Immature natural killer cell (primary cell): ENCODE results near the gene SMAD6. TPM values are rescaled to one million over a fixed set of nuclear protein-coding genes. Genes with fewer than 3 reads are reported as not detected.

Experiments
- DNase-seq, 3 donors: peaks; one replicate each; pipeline ENCODE4 v3.0.0; 2022; ENCODE audit warnings: mixed read lengths in 1 of 3
- H3K27ac Mint-ChIP-seq, 6 donors: one replicate each; pipeline ENCODE4 v1.8.0; 2020; ENCODE audit warnings: mixed read lengths in 6 of 6, mild to moderate bottlenecking in 5 of 6, inconsistent platforms in 4 of 6, moderate library complexity in 3 of 6
- H3K27me3 Mint-ChIP-seq, 3 donors: one replicate each; pipeline ENCODE4 v1.8.0; 2020 to 2021; ENCODE audit warnings: low read depth in 3 of 3, mild to moderate bottlenecking in 3 of 3, mixed read lengths in 3 of 3, moderate library complexity in 3 of 3, inconsistent platforms in 1 of 3
- H3K36me3 Mint-ChIP-seq, 3 donors: one replicate each; pipeline ENCODE4 v1.8.0; 2020; ENCODE audit warnings: mixed read lengths in 3 of 3, inconsistent platforms in 2 of 3, mild to moderate bottlenecking in 2 of 3
- H3K4me1 Mint-ChIP-seq, 2 donors: one replicate each; pipeline ENCODE4 v1.8.0; 2020; ENCODE audit warnings: inconsistent platforms in 2 of 2, mild to moderate bottlenecking in 2 of 2, mixed read lengths in 2 of 2, moderate library complexity in 1 of 2
- H3K4me3 Mint-ChIP-seq, 5 donors: one replicate each; pipeline ENCODE4 v1.8.0; 2020; ENCODE audit warnings: mild to moderate bottlenecking in 5 of 5, mixed read lengths in 5 of 5, inconsistent platforms in 3 of 5, moderate library complexity in 3 of 5
- H3K9me3 Mint-ChIP-seq, 6 donors: one replicate each; pipeline ENCODE4 v1.8.0; 2020; ENCODE audit warnings: mild to moderate bottlenecking in 6 of 6, mixed read lengths in 6 of 6, inconsistent platforms in 4 of 6, moderate library complexity in 3 of 6
- polyA plus RNA-seq, 3 donors: library from polyadenylated mRNA; unstranded; fragments of 300-500 nt; fragmentation: Illumina TruSeq; gene quantifications; one replicate each; pipeline ENCODE4 v1.2.3, GENCODE V29; 2021

Gene SMAD6
- polyA plus RNA-seq = not detected

- H3K27me3 Mint-ChIP-seq = peaks cover 5 to 19% (median 13%) of the 10 kb centered on the region in 3 donors
- peak within 1 kb of the TSS; percentile 85 to 94 (median 91) for H3K4me3 Mint-ChIP-seq
- peak within 1 kb of the TSS in 4 of 6 donors; percentile 60 to 72 (median 70) for H3K27ac Mint-ChIP-seq
- H3K4me1 Mint-ChIP-seq = peaks cover 22 to 27% of the 10 kb centered on the region in 2 donors
- H3K9me3 Mint-ChIP-seq = no peaks in the 10 kb centered on the region
- H3K36me3 Mint-ChIP-seq = no peaks in the 10 kb centered on the region
- DNase-seq = peak; percentile 67 to 72 (median 70)
These were observed at the start of gene SMAD6 for GRCh38 chr15:66702035-66702786. SMAD6 (plus strand) TSS chr15:66702236; CDS start chr15:66703259, 1,023 bp downstream.

- DNase-seq = no peak
- no peak overlapping the region for H3K4me3 Mint-ChIP-seq
- H3K27me3 Mint-ChIP-seq = peaks cover 0 to 11% (median 2%) of the 10 kb centered on the region in 3 donors
- H3K36me3 Mint-ChIP-seq = no peaks in the 10 kb centered on the region
- no peaks in the 10 kb centered on the region for H3K9me3 Mint-ChIP-seq
- peaks cover 5% of the 10 kb centered on the region in 2 donors for H3K4me1 Mint-ChIP-seq
- H3K27ac Mint-ChIP-seq = no peak overlapping the region
These were observed 49.2 kb upstream of the SMAD6 start for GRCh38 chr15:66652806-66653205.

- H3K4me1 Mint-ChIP-seq = peaks cover 5% of the 10 kb centered on the region in 2 donors
- no peaks in the 10 kb centered on the region for H3K36me3 Mint-ChIP-seq
- H3K27me3 Mint-ChIP-seq = peaks cover 0 to 11% (median 2%) of the 10 kb centered on the region in 3 donors
- no peak overlapping the region for H3K27ac Mint-ChIP-seq
- H3K9me3 Mint-ChIP-seq = no peaks in the 10 kb centered on the region
- H3K4me3 Mint-ChIP-seq = no peak overlapping the region
- DNase-seq = no peak
These were observed 48.6 kb upstream of the SMAD6 start for GRCh38 chr15:66653398-66653797.

- DNase-seq = no peak
- no peaks in the 10 kb centered on the region for H3K36me3 Mint-ChIP-seq
- peak overlapping the region in 3 of 5 donors; percentile 28 to 58 (median 55) for H3K4me3 Mint-ChIP-seq
- H3K4me1 Mint-ChIP-seq = peaks cover 5% of the 10 kb centered on the region in 2 donors
- no peak overlapping the region for H3K27ac Mint-ChIP-seq
- no peaks in the 10 kb centered on the region for H3K9me3 Mint-ChIP-seq
- H3K27me3 Mint-ChIP-seq = peaks cover 0 to 11% (median 2%) of the 10 kb centered on the region in 3 donors
These were observed 48.2 kb upstream of the SMAD6 start for GRCh38 chr15:66653852-66654251.

- DNase-seq = no peak
- Mint-ChIP-seq H3K27ac (no peak overlapping the region), H3K36me3 (no peaks in the 10 kb centered on the region), H3K9me3 (no peaks in the 10 kb centered on the region), H3K4me1 (peaks cover 5% of the 10 kb centered on the region in 2 donors), H3K27me3 (peaks cover 0 to 11% (median 2%) of the 10 kb centered on the region in 3 donors), H3K4me3 (peak overlapping the region in 4 of 5 donors; percentile 28 to 58 (median 44))
These were observed 47.7 kb upstream of the SMAD6 start for GRCh38 chr15:66654361-66654738.

GRCh38 chr15:66654739-66655375, 47.2 kb upstream of the SMAD6 start:
- peak overlapping the region in 4 of 5 donors; percentile 13 to 50 (median 36) for H3K4me3 Mint-ChIP-seq
- no peak overlapping the region for H3K27ac Mint-ChIP-seq
- H3K27me3 Mint-ChIP-seq = peaks cover 0 to 11% (median 2%) of the 10 kb centered on the region in 3 donors
- peaks cover 5% of the 10 kb centered on the region in 2 donors for H3K4me1 Mint-ChIP-seq
- H3K9me3 Mint-ChIP-seq = no peaks in the 10 kb centered on the region
- peak in 1 of 3 donors; percentile 3 for DNase-seq
- H3K36me3 Mint-ChIP-seq = no peaks in the 10 kb centered on the region

- Mint-ChIP-seq H3K4me1 (peaks cover 5% of the 10 kb centered on the region in 2 donors), H3K9me3 (no peaks in the 10 kb centered on the region), H3K4me3 (peak overlapping the region in 4 of 5 donors; percentile 13 to 50 (median 36)), H3K36me3 (no peaks in the 10 kb centered on the region), H3K27ac (peak overlapping the region in 1 of 6 donors; percentile 71), H3K27me3 (peaks cover 0 to 11% (median 2%) of the 10 kb centered on the region in 3 donors)
- no peak for DNase-seq
These were observed 46.5 kb upstream of the SMAD6 start for GRCh38 chr15:66655511-66655910.

- no peaks in the 10 kb centered on the region for H3K9me3 Mint-ChIP-seq
- H3K4me3 Mint-ChIP-seq = no peak overlapping the region
- H3K36me3 Mint-ChIP-seq = no peaks in the 10 kb centered on the region
- peaks cover 5% of the 10 kb centered on the region in 2 donors for H3K4me1 Mint-ChIP-seq
- H3K27me3 Mint-ChIP-seq = peaks cover 0 to 11% (median 2%) of the 10 kb centered on the region in 3 donors
- H3K27ac Mint-ChIP-seq = no peak overlapping the region
- no peak for DNase-seq
These were observed 46.0 kb upstream of the SMAD6 start for GRCh38 chr15:66655997-66656396.

GRCh38 chr15:66657185-66658020, 44.6 kb upstream of the SMAD6 start:
- Mint-ChIP-seq H3K4me3 (no peak overlapping the region), H3K27ac (peak overlapping the region in 1 of 6 donors; percentile 38), H3K27me3 (peaks cover 0 to 13% (median 2%) of the 10 kb centered on the region in 3 donors), H3K4me1 (peaks cover 5% of the 10 kb centered on the region in 2 donors), H3K36me3 (no peaks in the 10 kb centered on the region), H3K9me3 (no peaks in the 10 kb centered on the region)
- DNase-seq = no peak

- H3K4me1 Mint-ChIP-seq = peaks cover 5% of the 10 kb centered on the region in 2 donors
- peaks cover 0 to 11% (median 2%) of the 10 kb centered on the region in 3 donors for H3K27me3 Mint-ChIP-seq
- H3K4me3 Mint-ChIP-seq = no peak overlapping the region
- no peak overlapping the region for H3K27ac Mint-ChIP-seq
- no peaks in the 10 kb centered on the region for H3K36me3 Mint-ChIP-seq
- H3K9me3 Mint-ChIP-seq = no peaks in the 10 kb centered on the region
- DNase-seq = no peak
These were observed 44.0 kb upstream of the SMAD6 start for GRCh38 chr15:66658044-66658443.

- Mint-ChIP-seq H3K36me3 (no peaks in the 10 kb centered on the region), H3K27me3 (peaks cover 0 to 11% (median 2%) of the 10 kb centered on the region in 3 donors), H3K9me3 (no peaks in the 10 kb centered on the region), H3K4me1 (peaks cover 5% of the 10 kb centered on the region in 2 donors), H3K4me3 (no peak overlapping the region), H3K27ac (no peak overlapping the region)
- DNase-seq = no peak
These were observed 43.2 kb upstream of the SMAD6 start for GRCh38 chr15:66658855-66659254.

GRCh38 chr15:66659384-66659783, 42.7 kb upstream of the SMAD6 start:
- no peaks in the 10 kb centered on the region for H3K36me3 Mint-ChIP-seq
- no peak for DNase-seq
- H3K4me1 Mint-ChIP-seq = peaks cover under 1 to 5% of the 10 kb centered on the region in 2 donors
- H3K9me3 Mint-ChIP-seq = no peaks in the 10 kb centered on the region
- no peak overlapping the region for H3K4me3 Mint-ChIP-seq
- no peak overlapping the region for H3K27ac Mint-ChIP-seq
- H3K27me3 Mint-ChIP-seq = peaks cover 0 to 11% (median 2%) of the 10 kb centered on the region in 3 donors

GRCh38 chr15:66661432-66662096, 40.5 kb upstream of the SMAD6 start:
- Mint-ChIP-seq H3K9me3 (no peaks in the 10 kb centered on the region), H3K36me3 (no peaks in the 10 kb centered on the region), H3K27me3 (peaks cover 0 to 4% (median 0%) of the 10 kb centered on the region in 3 donors), H3K27ac (no peak overlapping the region), H3K4me1 (no peaks in the 10 kb centered on the region), H3K4me3 (no peak overlapping the region)
- DNase-seq = no peak
